D721Med (cell line): ENCODE results near the gene GOLGA6L2.

ENCODE experiments used
- DNase-seq: peaks from one replicate; pipeline ENCODE4 v3.0.0; 2011; ENCODE audit warnings: low spot score; ENCODE audit not compliant: insufficient read length
- FAIRE-seq: peaks from 2 replicates; lab custom pipeline; 2011; peaks lifted over from hg19 to GRCh38; lab: Jason Lieb, UNC
- TF ChIP-seq, protein P1 (sequence below): IDR thresholded peaks from 2 replicates; pipeline ENCODE4 v1.5.1; 2012; ENCODE audit warnings: mild to moderate bottlenecking, control low read depth; ENCODE audit not compliant: insufficient read depth; ENCODE audit errors: missing control alignments

Gene GOLGA6L2, protein sequence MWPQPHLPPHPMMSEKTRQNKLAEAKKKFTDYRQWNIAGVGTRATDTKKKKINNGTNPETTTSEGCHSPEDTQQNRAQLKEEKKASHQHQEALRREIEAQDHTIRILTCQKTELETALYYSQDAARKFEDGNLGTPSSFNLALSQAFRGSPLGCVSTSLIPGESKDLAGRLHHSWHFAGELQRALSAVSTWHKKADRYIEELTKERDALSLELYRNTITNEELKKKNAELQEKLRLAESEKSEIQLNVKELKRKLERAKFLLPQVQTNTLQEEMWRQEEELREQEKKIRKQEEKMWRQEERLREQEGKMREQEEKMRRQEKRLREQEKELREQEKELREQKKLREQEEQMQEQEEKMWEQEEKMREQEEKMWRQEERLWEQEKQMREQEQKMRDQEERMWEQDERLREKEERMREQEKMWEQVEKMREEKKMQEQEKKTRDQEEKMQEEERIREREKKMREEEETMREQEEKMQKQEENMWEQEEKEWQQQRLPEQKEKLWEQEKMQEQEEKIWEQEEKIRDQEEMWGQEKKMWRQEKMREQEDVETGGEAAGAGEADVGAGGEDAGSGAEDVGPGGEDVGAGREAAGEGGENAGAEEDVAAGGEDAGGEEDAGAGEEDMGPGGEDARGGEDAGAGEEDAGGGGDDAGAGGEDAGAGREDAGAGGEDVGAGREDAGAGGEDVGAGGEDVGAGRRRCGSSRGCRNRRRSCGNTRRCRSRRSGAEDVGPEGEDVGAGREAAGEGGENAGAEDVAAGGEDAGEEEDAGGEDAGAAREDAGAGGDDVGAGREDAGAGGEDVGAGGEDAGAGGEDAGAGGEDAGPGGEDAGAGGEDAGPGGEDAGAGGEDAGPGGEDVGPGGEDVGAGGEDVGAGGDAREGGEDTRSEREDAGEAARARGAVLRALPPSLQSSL

DNA sequence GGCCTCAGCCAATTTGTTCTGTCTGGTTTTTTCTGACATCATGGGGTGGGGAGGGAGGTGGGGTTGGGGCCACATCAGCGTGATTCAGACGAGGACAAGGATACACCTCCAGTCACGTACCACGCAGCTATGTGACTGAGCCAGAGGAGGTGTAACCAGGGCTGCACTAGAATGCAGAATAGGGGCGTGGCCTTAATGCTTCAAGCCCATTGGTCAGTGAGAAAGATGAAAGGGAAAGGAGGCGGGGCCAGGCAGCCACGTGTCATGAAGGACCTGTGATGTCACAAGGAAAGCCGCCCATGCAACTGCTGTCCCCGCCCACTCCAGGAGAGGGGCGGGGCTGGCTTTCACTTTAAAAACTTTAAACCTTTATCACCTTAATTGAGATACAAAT is at the start of gene GOLGA6L2:
TSS of gene GOLGA6L2 (minus strand) at position 137 of the 394 bp plus-strand sequence. CDS start at position 75, 62 bp downstream.
- no peak for FAIRE-seq
- DNase-seq: no peak
- TF ChIP-seq, protein P1, sequence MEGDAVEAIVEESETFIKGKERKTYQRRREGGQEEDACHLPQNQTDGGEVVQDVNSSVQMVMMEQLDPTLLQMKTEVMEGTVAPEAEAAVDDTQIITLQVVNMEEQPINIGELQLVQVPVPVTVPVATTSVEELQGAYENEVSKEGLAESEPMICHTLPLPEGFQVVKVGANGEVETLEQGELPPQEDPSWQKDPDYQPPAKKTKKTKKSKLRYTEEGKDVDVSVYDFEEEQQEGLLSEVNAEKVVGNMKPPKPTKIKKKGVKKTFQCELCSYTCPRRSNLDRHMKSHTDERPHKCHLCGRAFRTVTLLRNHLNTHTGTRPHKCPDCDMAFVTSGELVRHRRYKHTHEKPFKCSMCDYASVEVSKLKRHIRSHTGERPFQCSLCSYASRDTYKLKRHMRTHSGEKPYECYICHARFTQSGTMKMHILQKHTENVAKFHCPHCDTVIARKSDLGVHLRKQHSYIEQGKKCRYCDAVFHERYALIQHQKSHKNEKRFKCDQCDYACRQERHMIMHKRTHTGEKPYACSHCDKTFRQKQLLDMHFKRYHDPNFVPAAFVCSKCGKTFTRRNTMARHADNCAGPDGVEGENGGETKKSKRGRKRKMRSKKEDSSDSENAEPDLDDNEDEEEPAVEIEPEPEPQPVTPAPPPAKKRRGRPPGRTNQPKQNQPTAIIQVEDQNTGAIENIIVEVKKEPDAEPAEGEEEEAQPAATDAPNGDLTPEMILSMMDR: no peak

DNA sequence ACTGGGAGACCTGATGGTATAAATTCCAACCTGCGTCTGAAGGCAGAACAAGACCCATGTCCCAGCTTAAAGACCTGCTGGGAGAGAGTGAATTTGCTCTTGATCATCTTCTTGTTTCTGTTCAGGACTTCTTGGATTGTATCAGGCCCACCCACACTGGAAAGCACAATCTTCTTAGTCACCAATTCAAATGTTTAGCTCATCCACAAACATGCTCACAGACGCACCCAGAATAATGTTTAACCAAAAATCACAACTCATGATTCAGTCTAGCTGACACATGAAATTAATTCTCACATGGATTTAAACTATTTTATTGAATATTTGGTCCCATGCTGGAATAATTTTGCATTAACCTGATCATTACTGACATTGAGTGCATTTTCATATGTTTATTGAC is 37.8 kb upstream of the GOLGA6L2 start:
- TF ChIP-seq, protein P1: no peak
- no peak for FAIRE-seq
- no peak for DNase-seq

DNA sequence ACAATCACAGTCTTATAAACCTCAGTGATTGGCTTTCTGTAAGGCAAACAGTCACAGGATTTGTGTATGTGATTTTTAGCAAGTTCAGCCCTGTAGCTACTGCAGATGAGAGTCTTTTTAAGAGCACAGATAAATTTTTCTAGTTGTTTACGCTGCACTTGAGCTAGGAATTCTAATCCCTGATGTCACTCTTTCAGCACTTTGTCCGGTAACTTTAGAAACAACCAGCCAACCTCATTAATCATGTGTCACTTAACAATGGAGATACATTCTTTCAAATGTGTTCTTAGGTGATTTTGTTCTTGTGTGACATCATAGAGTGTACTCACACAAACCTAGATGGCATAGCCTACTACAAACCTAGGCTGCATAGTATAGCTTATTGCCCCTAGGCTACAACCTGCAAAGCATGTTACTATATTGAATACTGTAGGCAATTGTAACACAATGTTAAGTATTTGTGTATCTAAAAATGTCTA is 36.8 kb upstream of the GOLGA6L2 start:
- TF ChIP-seq, protein P1: no peak
- no peak for DNase-seq

DNA sequence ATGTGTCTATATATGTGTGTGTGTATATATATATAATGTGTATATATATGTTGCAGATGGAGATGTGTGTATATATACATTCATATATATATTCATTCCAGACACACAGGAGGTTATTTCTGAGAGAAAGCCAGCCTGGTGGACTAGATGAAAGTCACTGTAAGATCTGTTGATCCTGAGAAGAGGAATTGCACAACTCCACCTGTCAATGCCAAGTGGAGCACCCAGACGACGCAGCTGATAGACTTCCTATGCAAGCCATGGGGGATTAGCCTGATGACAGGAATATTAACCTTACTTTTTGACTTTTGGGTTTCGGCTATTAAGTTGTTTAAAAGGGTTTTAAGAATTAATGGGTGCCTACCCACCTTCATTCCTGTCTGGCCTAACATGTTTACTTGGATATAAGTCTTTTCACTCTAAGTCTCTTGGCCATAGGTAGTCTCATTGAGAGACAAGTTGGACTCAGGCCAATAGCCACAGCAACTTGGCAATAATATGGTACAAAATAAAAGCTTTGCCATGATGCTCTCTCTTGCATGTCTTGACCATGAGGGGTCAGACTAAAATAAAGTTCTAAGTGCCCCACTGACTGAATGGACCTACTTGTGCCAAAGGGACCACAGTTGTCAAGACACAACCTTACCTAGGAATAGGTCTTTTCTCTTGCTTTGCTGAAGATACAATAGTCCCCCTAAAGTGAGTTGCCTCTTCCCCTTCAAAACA is 35.9 kb upstream of the GOLGA6L2 start:
- DNase-seq (no peak), FAIRE-seq (no peak)
- TF ChIP-seq, protein P1: no peak

More for the DNA sequence above, 36.8 kb upstream of the GOLGA6L2 start:
- FAIRE-seq: no peak

DNA sequence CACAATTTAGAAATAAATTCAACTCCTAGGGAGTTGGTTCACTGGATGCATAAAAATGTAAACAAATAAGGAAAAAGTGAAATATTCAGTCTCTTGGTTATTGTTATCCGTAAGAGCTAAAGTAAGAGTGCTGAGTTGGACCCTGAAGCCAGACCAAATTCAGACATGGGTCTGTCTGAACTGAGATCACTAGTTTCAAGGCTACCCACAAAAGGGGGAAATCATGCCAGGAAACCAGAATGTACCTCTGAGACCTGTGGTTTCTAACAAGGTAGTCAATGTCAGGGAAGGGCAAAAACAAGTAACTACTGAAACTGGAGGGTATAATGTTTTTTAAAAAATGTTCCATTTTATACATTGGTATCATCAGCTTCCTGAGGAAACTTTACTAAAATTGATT is 35.2 kb upstream of the GOLGA6L2 start:
- no peak for DNase-seq
- TF ChIP-seq, protein P1: no peak
- no peak for FAIRE-seq

DNA sequence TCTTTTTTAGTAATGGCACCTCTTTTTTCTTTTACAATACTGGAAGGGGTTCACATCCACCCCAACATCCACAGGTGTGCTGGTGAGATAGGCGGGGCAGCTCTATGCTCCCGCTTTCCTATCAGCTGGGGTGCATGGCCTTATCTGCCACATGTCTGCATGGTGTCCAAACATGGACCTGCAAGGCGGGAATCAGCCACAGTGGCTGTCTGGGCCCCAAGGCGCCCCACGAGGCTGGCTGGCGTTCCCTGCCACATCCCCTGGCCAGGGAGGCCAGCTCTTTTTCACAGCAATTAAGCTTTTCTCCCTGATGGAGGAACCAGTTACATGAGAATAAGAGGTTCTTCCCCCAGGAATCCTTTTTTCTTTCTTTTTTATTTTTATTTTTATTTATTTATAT is 30.9 kb upstream of the GOLGA6L2 start:
- TF ChIP-seq, protein P1: no peak
- FAIRE-seq (no peak), DNase-seq (no peak)
